ENCODE results near the gene IL1RAP. TPM values are rescaled to one million over a fixed set of nuclear protein-coding genes. Genes with fewer than 3 reads are reported as not detected.
A peak's percentile ranks its signal among the peaks of the same experiment; 100 is the strongest.

IL1RAP gene
- total RNA-seq, 1 experiment from 2014 or later: 11.8 TPM

DNA sequence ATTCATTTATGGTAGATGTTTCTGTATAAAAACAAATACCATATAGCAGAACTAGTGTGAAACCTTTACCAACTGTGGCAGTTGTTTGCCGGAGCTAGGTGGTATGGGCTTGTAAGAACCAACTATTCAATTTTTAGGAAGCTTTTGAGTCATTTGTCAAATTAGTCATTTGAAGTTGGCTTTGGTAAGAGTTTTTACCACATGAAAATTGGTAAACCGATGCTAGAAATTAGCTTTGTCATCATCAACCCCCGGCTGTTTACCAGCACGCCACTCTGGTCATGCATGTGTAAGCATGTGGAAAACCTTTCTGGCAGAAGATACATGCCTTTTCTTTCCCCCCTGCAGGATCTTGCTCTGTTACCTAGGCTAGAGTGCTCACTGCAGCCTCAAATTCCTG, 63.3 kb downstream of the IL1RAP start:
- DNase-seq (ENCODE audit: low read depth): no peak

DNA sequence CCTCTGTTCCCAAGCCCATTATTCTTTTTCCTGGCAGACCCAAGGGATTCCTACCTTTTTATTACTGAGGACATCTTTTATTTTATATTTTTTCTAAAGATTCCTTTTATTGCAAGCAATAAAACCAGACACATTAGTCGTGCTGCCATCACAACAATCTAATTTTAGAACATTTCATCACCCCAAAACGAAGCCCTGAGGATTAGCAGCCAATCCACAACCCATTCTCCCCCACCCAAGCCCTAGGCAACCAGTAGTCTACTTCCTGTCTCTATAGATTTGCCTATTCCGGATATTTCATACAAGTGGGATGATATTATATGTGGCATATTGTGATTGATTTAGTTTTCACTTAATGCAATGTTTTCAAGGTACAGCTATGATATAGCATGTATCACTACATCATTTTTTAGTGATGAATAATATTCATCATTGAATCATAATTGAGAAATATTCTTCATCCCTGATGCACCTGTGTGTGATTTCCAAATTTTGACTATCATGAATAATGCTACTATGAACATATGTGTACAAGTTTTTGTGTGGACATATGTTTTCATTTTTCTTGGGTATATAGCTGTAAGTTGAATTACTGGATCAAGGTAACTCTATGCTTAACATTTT, 65.7 kb downstream of the IL1RAP start:
- no peak for DNase-seq (ENCODE audit: low read depth)

GRCh38 chr3:190580417-190580816, 66.5 kb downstream of the IL1RAP start:
- DNase-seq (ENCODE audit: low read depth): no peak

DNA sequence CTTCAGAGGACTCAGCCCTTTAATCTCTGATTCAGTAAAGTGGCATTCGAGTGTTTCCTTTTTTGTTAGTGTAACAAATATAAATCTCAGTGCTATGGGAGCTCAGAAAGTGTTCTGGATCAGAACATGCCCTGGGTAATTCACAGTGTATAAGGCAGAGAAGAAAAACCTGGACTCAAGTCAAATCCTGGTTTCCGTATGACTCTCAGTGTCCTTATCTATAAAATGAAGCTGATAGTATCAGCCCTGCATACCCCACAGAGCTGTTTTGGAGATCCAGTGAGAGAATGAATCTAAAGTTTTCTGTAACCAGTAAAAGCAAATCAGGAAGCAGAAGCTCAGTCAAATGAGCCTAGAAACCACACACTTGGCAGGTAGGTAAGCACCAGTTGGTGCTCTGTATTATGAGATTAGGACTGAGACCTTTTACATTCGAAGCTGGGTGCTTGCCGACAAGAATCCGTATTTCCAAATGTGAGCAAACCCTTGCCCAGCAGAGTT, 67.2 kb downstream of the IL1RAP start:
- peak; percentile 44 for DNase-seq (ENCODE audit: low read depth)

DNA sequence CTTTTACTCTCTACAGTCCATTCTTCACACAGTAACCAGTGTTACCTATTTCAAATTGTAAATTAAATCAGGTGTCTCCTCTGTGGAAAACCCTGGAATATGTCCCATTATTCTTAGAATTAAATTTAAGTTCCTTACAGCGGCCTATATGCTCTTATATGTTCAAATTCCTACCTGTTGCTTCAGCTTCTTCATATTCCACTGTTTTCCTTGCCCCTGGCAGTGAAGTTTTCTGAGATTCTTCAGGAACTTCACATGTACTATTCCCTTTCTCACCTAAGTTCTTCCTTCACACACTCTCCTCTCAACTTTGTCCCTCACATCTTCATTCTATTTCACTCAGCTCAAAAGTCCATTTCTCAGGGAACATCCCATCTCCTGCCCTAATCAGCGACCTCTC, 68.8 kb downstream of the IL1RAP start:
- DNase-seq (ENCODE audit: low read depth): no peak

DNA sequence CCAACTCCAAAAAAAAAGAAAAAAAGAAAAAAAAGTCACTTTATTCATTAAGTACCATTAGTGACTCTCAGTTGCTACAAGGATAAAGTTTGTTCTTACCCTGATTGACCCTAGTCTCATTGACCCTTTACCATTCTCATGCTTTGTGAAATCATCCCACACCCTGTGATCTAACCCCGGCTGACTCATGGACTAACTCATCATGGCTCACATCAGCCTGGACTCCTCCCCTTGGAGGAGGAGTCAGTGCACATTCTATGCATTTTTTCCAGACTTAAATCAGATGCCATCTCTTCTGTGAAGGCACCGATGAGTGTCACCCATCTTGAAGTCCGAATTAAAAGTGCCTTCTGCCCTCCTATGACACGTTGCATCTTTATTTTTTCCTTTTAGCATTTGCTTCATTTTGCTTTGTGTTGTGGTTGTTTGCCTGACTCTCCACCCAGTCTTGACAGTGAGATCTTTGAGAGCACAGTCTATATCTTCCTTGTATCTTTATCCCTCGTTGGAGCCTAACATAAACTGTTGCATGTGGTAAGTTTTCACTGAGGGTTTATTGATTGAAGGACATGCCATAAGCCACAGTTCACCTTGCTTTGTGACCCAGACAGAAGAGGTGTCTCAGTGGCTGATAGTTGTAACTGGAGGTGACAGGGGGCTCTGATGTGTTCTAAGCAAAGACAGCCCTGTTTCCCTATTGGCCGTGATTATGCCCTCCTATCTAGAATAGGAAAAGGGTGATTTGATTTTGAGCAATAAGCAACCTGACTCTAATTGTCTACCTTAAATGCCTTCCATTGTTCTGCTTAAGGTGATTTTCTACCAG, 72.1 kb downstream of the IL1RAP start:
- peak; percentile 94 for DNase-seq (ENCODE audit: low read depth)

GRCh38 chr3:190586631-190587011, 72.7 kb downstream of the IL1RAP start:
- peak; percentile 67 for DNase-seq (ENCODE audit: low read depth)

GRCh38 chr3:190588570-190588969, 74.7 kb downstream of the IL1RAP start:
- DNase-seq (ENCODE audit: low read depth): no peak

GRCh38 chr3:190589326-190589725, 75.4 kb downstream of the IL1RAP start:
- no peak for DNase-seq (ENCODE audit: low read depth)

GRCh38 chr3:190591080-190591479, 77.2 kb downstream of the IL1RAP start:
- DNase-seq (ENCODE audit: low read depth): no peak

DNA sequence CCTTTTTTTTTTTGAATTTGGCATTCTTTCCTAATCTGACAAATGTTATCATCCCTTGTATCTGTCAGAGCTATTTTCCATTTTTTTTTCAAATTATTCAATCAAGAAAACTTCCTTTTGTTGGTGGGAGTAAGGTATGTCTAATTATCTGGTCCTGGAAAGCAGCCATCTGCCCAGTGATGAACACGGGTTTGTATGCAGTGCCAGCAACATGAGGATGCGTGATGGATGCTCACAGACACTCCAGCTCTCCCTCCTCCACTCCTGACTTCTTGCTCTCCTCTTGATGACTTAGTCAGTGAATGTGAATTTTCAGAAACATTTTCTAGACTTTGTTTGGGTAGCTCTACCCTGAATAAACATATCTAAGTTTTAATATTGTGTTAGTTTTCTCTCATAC, 79.2 kb downstream of the IL1RAP start:
- DNase-seq (ENCODE audit: low read depth): no peak

- no peak for DNase-seq (ENCODE audit: low read depth)
Observed at GRCh38 chr3:190594171-190594570, 80.3 kb downstream of the IL1RAP start.

DNA sequence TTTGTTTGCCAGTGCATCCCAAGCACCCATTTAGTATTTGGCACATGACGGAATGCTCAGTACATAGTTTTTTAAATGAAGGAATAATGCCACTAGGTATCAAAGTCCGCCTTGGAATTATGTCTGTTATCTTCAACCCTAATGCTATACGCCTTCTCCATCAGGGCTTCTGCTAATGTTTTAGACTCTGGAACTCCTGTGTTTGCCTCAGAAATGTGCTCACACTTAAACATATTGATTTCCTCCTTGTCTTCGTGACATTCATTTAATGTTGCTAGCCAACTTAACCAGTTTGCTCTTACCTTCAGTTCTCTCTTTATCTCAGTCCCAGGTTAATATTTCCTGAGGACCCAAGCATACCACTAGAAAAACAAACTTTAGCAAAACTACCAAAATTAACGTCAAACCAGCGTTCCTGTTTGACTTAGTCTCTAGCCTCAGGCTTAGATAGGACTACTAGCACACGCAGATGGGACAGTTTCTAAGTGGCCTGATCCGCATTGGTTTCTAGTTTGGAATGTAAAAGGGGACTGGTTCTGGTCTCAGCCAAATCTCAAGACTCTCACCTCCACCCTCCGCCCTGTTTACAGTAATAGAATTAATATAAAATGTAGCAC, 81.4 kb downstream of the IL1RAP start:
- DNase-seq (ENCODE audit: low read depth): no peak

DNA sequence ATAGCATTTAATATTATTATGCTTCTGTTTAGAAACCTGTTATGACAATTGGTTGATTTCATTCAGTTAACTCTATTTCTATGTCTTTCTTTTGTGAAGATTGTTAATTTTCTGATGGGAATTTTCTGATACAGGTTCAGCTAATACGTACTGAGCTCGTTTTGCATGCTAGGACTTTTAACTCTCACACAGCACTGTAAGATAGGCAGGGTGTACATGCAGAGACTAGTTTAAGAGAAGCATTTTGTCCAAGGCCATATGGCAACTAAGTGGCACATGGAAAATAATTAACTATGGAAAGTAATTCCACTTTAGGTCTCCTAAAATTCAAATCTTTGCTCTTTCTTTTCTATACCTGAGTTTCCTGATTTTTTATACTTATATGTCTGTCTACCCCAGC, 81.9 kb downstream of the IL1RAP start:
- no peak for DNase-seq (ENCODE audit: low read depth)

GRCh38 chr3:190596349-190597285, 82.7 kb downstream of the IL1RAP start:
- DNase-seq (ENCODE audit: low read depth): no peak

DNA sequence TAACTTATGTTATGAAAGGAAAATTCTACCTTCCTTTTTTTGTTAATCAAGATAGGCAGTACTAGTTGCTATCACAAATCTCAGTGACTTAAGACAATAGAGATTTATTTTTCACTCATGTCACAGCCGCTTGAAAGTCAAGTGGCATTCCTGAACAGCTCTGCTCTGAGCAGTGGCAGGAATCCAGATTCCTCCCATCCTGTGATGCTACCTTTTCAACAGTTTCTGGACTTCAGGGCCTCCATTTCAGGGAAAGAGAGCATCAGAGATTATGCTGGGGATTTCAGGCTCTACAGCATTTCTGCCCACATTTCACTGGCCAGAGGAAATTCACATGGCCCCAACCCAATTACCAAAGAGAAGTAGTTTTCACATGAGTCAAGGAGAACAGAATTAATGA, 83.4 kb downstream of the IL1RAP start:
- DNase-seq (ENCODE audit: low read depth): no peak

GRCh38 chr3:190601622-190602021, 87.7 kb downstream of the IL1RAP start:
- DNase-seq (ENCODE audit: low read depth): no peak

GRCh38 chr3:190605385-190605784, 91.5 kb downstream of the IL1RAP start:
- DNase-seq (ENCODE audit: low read depth): no peak

- no peak for DNase-seq (ENCODE audit: low read depth)
Observed at GRCh38 chr3:190606596-190606995, 92.7 kb downstream of the IL1RAP start.

DNA sequence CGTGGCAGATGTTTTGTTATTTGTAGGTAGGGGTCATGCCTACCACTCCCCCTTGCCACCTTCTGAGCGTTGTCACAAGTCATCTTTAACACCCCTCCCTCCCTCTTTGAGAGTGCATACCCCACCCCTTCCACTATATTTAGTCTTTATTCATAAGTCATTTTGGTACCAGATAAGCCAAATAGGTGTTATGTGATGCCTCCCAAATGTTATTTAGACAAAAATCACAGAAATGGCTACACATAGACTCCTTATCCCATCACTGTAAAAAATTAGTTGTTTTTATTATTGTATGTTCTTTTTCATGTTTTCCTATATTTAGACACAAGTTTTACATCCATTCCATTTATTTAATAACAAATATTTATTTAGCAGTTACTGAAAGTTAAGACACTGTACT, 93.1 kb downstream of the IL1RAP start:
- DNase-seq (ENCODE audit: low read depth): no peak

DNA sequence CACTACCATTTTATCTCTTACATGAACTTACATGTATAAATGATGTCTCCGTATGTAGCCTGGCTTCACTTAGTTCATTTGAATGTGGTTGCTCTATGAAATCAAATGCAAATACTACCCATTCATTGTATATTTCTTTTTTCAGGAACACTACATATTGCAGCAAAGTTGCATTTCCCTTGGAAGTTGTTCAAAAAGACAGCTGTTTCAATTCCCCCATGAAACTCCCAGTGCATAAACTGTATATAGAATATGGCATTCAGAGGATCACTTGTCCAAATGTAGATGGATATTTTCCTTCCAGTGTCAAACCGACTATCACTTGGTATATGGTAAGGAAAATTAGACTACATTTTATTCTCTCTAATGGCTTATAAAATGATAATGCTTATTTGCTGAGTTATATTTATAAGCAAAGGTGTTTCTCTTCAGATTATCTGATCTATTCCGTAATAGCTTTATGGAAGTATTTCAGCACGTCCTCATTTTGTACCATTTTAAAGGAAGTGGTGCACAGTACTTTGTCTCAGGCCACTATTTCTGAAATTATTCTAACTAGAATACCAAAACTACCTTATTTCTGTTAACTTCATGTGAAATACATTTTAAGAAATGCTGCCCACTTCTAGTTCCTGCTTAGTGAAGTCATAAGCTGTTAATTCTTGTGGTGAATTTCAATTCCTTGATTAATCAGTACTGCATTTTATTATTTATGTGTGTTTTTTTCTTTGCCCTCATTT, 95.1 kb downstream of the IL1RAP start:
- DNase-seq (ENCODE audit: low read depth): no peak
